ENCODE data around the gene FBXO46. TPM values are rescaled to one million over a fixed set of nuclear protein-coding genes. Genes with fewer than 3 reads are reported as not detected.
A peak's percentile ranks its signal among the peaks of the same experiment; 100 is the strongest.

Gene FBXO46, protein sequence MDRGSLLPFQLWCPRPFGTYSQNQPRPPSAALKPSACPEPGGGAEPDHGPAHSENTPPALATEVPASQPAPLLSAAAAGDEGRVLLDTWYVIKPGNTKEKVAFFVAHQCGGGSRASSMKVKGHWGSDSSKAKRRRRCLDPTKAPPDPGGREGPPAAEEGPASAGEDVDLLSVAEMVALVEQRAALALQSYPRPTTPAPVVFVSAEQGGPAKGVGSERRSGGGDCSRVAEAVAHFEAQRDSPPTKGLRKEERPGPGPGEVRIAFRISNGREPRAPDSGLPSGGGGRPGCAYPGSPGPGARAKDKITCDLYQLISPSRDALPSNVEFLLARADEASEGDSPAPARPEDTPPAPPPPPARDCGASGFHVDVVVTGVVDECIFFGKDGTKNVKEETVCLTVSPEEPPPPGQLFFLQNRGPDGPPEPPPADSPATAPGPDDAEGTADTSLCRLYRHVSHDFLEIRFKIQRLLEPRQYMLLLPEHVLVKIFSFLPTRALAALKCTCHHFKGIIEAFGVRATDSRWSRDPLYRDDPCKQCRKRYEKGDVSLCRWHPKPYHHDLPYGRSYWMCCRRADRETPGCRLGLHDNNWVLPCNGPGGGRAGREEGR
- 16.8 and 25.6 TPM in 2 replicates for total RNA-seq (2014; rRNA removed; shearing (Covaris generic); ENCODE audit: low replicate concordance)

- H3K4me1 ChIP-seq (ENCODE audit: low read length) = peaks cover 14% of the 10 kb centered on the region
- H3K9ac ChIP-seq (ENCODE audit: low read length) = peak within 1 kb of the TSS; percentile 90
- peak within 1 kb of the TSS; percentile 80 for H3K4me2 ChIP-seq (ENCODE audit: low read depth, low read length, poor library complexity, severe bottlenecking)
- peaks cover 51% of the 10 kb centered on the region for H3K79me2 ChIP-seq (ENCODE audit: low read length)
- H3K36me3 ChIP-seq (ENCODE audit: insufficient read depth, low read length) = no peaks in the 10 kb centered on the region
- peak within 1 kb of the TSS; percentile 86 for H3K4me3 ChIP-seq (ENCODE audit: low read length)
- H2AFZ ChIP-seq (ENCODE audit: low read length) = peak within 1 kb of the TSS; percentile 95; the same call in 1 of the 2 replicates
- peak; percentile 100 for DNase-seq
- H3K9me3 ChIP-seq (ENCODE audit: low read length) = no peaks in the 10 kb centered on the region
- H4K20me1 ChIP-seq (ENCODE audit: insufficient read depth, low read depth, low read length) = peaks cover 3% of the 10 kb centered on the region; the same call in 1 of the 2 replicates
- H3K27ac ChIP-seq (ENCODE audit: low read length) = peak within 1 kb of the TSS; percentile 55
- no peaks in the 10 kb centered on the region for H3K27me3 ChIP-seq (ENCODE audit: low read length)
- no peaks in the 10 kb centered on the region for H3K9me2 ChIP-seq (replicated peaks; ENCODE audit: insufficient read depth, low read length)
Measured at GRCh38 chr19:45730368-45731288, at the start of gene FBXO46. Gene FBXO46, minus strand, starts transcription at chr19:45730896. Its CDS starts 17,401 bp downstream, at chr19:45713495.

- Histone ChIP-seq H3K79me2 (ENCODE audit: low read length) (no peaks in the 10 kb centered on the region), H2AFZ (ENCODE audit: low read length) (no peak overlapping the region), H4K20me1 (ENCODE audit: insufficient read depth, low read depth, low read length) (peaks cover 10% of the 10 kb centered on the region; the same call in 1 of the 2 replicates), H3K27ac (ENCODE audit: low read length) (no peak overlapping the region), H3K27me3 (ENCODE audit: low read length) (no peaks in the 10 kb centered on the region), H3K4me1 (ENCODE audit: low read length) (peaks cover 14% of the 10 kb centered on the region), H3K9me2 (replicated peaks; ENCODE audit: insufficient read depth, low read length) (no peaks in the 10 kb centered on the region), H3K36me3 (ENCODE audit: insufficient read depth, low read length) (peaks cover 4% of the 10 kb centered on the region; the same call in 1 of the 2 replicates), H3K4me2 (ENCODE audit: low read depth, low read length, poor library complexity, severe bottlenecking) (no peak overlapping the region), H3K4me3 (ENCODE audit: low read length) (no peak overlapping the region), H3K9ac (ENCODE audit: low read length) (no peak overlapping the region), H3K9me3 (ENCODE audit: low read length) (no peaks in the 10 kb centered on the region)
- no peak for DNase-seq
Measured at GRCh38 chr19:45780146-45780447, 49.4 kb upstream of the FBXO46 start.

DNA sequence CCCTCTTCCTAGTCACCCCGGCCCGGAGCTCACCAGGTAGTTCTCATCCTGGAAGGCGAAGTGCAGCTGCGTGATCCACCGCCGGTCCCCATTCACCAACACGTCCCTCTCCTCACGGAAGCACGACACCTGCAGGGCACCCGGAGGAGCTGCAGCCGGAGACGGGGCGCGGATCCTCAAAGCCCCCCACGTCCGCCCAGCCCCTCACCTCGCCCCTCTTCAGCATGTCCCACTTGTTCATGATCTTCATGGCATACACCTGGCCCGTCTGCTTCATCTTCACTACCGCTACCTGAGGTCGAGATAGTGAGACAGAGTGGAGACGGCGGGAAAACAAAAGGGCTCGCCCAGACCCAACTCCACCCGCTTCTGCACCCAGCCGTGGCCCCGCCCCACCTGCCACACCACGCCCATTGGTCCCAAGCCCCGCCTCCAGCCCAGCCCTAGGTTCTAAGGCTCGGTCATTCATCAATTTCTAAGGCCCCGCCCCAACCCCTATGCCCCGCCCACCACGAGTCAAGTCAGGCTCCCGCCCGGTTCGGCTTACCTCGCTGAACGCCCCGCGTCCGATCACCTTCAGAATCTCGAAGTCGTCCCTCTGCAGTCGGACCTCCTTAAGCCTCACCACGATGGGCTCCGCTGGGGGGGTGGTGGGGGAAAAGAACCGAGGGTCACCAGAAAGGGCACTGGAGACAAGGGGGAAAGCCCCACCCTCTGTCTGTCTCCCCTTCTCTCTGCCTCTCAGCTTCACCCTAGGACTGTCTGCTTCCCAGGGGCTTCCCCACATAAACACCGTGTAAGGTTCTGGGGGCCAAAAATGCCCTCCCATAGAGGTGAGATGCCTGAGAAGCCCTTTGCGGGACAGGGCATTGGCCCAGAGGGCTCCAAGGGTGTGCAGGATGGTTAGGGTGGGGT is 48.8 kb upstream of the FBXO46 start:
- Histone ChIP-seq H3K4me3 (ENCODE audit: low read length) (peak overlapping the region; percentile 38; the same call in 1 of the 2 replicates), H3K9ac (ENCODE audit: low read length) (peak overlapping the region; percentile 44), H3K9me2 (replicated peaks; ENCODE audit: insufficient read depth, low read length) (no peaks in the 10 kb centered on the region), H3K79me2 (ENCODE audit: low read length) (no peaks in the 10 kb centered on the region), H3K4me1 (ENCODE audit: low read length) (peaks cover 14% of the 10 kb centered on the region), H4K20me1 (ENCODE audit: insufficient read depth, low read depth, low read length) (peaks cover 10% of the 10 kb centered on the region; the same call in 1 of the 2 replicates), H3K9me3 (ENCODE audit: low read length) (no peaks in the 10 kb centered on the region), H3K27ac (ENCODE audit: low read length) (no peak overlapping the region), H3K4me2 (ENCODE audit: low read depth, low read length, poor library complexity, severe bottlenecking) (peak overlapping the region; percentile 58), H3K36me3 (ENCODE audit: insufficient read depth, low read length) (peaks cover 4% of the 10 kb centered on the region; the same call in 1 of the 2 replicates), H2AFZ (ENCODE audit: low read length) (no peak overlapping the region), H3K27me3 (ENCODE audit: low read length) (no peaks in the 10 kb centered on the region)
- DNase-seq = peak; percentile 97

- Histone ChIP-seq H3K4me1 (ENCODE audit: low read length) (peaks cover 14% of the 10 kb centered on the region), H3K4me2 (ENCODE audit: low read depth, low read length, poor library complexity, severe bottlenecking) (no peak overlapping the region), H3K36me3 (ENCODE audit: insufficient read depth, low read length) (peaks cover 4% of the 10 kb centered on the region; the same call in 1 of the 2 replicates), H3K27me3 (ENCODE audit: low read length) (no peaks in the 10 kb centered on the region), H3K4me3 (ENCODE audit: low read length) (no peak overlapping the region), H3K27ac (ENCODE audit: low read length) (no peak overlapping the region), H3K9me3 (ENCODE audit: low read length) (no peaks in the 10 kb centered on the region), H3K9me2 (replicated peaks; ENCODE audit: insufficient read depth, low read length) (no peaks in the 10 kb centered on the region), H3K79me2 (ENCODE audit: low read length) (no peaks in the 10 kb centered on the region), H4K20me1 (ENCODE audit: insufficient read depth, low read depth, low read length) (peaks cover 6% of the 10 kb centered on the region; the same call in 1 of the 2 replicates), H3K9ac (ENCODE audit: low read length) (no peak overlapping the region), H2AFZ (ENCODE audit: low read length) (no peak overlapping the region)
- DNase-seq = no peak
Measured at GRCh38 chr19:45778010-45778661, 47.4 kb upstream of the FBXO46 start.

DNA sequence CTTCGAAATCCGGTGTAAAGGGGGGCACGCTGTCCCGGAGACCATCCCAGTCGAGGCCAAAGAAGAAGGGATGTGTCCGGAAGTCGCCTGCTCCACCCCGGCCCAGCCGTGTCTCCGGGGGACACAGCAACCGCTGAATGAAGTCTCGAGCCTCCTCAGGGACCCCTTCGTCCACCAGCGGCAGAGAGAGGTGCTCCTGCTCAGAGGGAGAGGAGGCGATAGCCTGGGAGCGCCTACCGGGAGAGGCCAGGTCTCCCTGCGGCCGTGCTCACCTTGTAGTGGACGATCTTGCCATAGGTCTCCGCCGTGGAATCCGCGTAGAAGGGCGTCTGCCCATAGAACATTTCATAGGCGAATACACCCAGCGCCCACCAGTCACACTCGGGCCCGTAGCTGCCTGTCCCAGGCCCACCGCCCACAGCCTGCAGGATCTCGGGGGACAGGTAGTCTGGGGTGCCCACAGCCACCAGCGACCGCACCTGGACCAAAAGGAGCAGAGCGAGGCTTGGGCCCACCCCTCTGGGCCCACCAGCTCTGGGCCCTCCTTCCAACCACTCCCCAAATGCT is 46.8 kb upstream of the FBXO46 start:
- Histone ChIP-seq H3K4me1 (ENCODE audit: low read length) (peaks cover 14% of the 10 kb centered on the region), H3K27ac (ENCODE audit: low read length) (no peak overlapping the region), H3K4me3 (ENCODE audit: low read length) (no peak overlapping the region), H3K79me2 (ENCODE audit: low read length) (no peaks in the 10 kb centered on the region), H2AFZ (ENCODE audit: low read length) (no peak overlapping the region), H3K9ac (ENCODE audit: low read length) (no peak overlapping the region), H3K36me3 (ENCODE audit: insufficient read depth, low read length) (peaks cover 4% of the 10 kb centered on the region; the same call in 1 of the 2 replicates), H3K9me2 (replicated peaks; ENCODE audit: insufficient read depth, low read length) (no peaks in the 10 kb centered on the region), H3K9me3 (ENCODE audit: low read length) (no peaks in the 10 kb centered on the region), H4K20me1 (ENCODE audit: insufficient read depth, low read depth, low read length) (peaks cover 6% of the 10 kb centered on the region; the same call in 1 of the 2 replicates), H3K4me2 (ENCODE audit: low read depth, low read length, poor library complexity, severe bottlenecking) (no peak overlapping the region), H3K27me3 (ENCODE audit: low read length) (no peaks in the 10 kb centered on the region)
- DNase-seq = no peak

GRCh38 chr19:45774765-45775164 is 44.1 kb upstream of the FBXO46 start:
- no peak for DNase-seq
- H3K36me3 ChIP-seq (ENCODE audit: insufficient read depth, low read length) = peaks cover 4% of the 10 kb centered on the region; the same call in 1 of the 2 replicates
- no peak overlapping the region for H3K4me2 ChIP-seq (ENCODE audit: low read depth, low read length, poor library complexity, severe bottlenecking)
- H3K4me1 ChIP-seq (ENCODE audit: low read length) = peaks cover 21% of the 10 kb centered on the region
- no peaks in the 10 kb centered on the region for H3K79me2 ChIP-seq (ENCODE audit: low read length)
- H3K9me2 ChIP-seq (replicated peaks; ENCODE audit: insufficient read depth, low read length) = no peaks in the 10 kb centered on the region
- H3K27me3 ChIP-seq (ENCODE audit: low read length) = no peaks in the 10 kb centered on the region
- no peaks in the 10 kb centered on the region for H3K9me3 ChIP-seq (ENCODE audit: low read length)
- 0 out of 2 replicates have a peak, but pooled peaks cover 3% of the 10 kb centered on the region for H4K20me1 ChIP-seq (ENCODE audit: insufficient read depth, low read depth, low read length)
- H3K4me3 ChIP-seq (ENCODE audit: low read length) = no peak overlapping the region
- no peak overlapping the region for H3K27ac ChIP-seq (ENCODE audit: low read length)
- no peak overlapping the region for H3K9ac ChIP-seq (ENCODE audit: low read length)
- no peak overlapping the region for H2AFZ ChIP-seq (ENCODE audit: low read length)

Measured in Karpas-422 (cell line).